Measurements from ENCODE around the gene RALGPS2.
"Not testable (repeated sequence)": the region's sequence is repeated elsewhere in the genome, so short reads cannot be mapped to it uniquely, and the experiment has no call there.

- not testable (repeated sequence) for TF ChIP-seq GABPA (IDR thresholded peaks at IDR 0.05; ENCODE audit: low read depth); SIN3A (IDR thresholded peaks at IDR 0.05; ENCODE audit: borderline replicate concordance, low read depth, low read length); CTCF (IDR thresholded peaks at IDR 0.05); ELF1 (IDR thresholded peaks at IDR 0.05); POLR2AphosphoS5 (IDR thresholded peaks at IDR 0.05; ENCODE audit: low read depth, low read length); YY1 (IDR thresholded peaks at IDR 0.05; ENCODE audit: low read depth); MAX (IDR thresholded peaks at IDR 0.05; ENCODE audit: low read depth); RFX5 (IDR thresholded peaks at IDR 0.05; ENCODE audit: low read length); EP300 (IDR thresholded peaks at IDR 0.05; ENCODE audit: borderline replicate concordance in 1 of 2, low read depth in 1 of 2, low read length in 1 of 2); FOXJ3 (CRISPR knock-in tag; IDR thresholded peaks at IDR 0.05); FOXM1 (IDR thresholded peaks at IDR 0.05; ENCODE audit: low read depth); TAF1 (IDR thresholded peaks at IDR 0.05; ENCODE audit: borderline replicate concordance, low read depth, low read length)
These were observed 29.7 kb downstream of the RALGPS2 start for GRCh38 chr1:178754655-178755256.
